ENCODE results near the gene PALD1. TPM values are rescaled to one million over a fixed set of nuclear protein-coding genes. Genes with fewer than 3 reads are reported as not detected.

The PALD1 gene
- total and polyA plus RNA-seq, 2 experiments from 2014 or later = 11.9 to 58.2 TPM

DNA sequence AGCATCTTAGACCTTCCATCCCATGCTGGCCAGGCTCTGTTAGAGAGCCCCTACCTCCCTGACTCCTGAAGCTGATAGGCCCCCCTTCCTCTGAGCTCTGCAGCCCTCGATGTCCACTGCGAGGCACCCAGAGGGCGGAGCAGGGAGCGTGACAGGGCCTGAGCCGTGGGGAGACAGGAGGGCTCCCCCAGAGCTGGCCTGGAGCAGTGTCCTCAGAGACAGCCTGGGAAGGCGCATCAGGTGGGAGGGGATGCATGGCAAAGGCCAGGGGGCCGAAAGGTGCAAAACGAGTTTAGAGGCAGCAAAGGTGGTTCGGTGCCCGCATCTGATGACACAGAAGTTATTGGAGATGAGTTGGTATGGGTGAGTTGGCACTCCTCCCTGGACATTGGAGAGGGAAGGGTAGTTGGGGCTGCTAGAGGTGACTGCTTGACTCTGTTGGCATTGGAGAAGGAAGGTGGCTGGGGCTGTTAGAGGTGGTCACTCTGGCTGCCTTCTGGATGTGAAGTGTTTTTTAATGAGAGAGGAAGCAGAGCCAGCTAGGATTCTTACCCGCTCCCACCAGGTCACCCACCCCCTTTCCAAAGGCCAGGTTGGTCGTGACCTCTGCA, 70.9 kb downstream of the PALD1 start:
- Mint-ChIP-seq H3K27me3 (ENCODE audit: insufficient read depth, low read depth, poor library complexity) (peaks cover 9% of the 10 kb centered on the region), H3K9me3 (no peaks in the 10 kb centered on the region), H3K27ac (no peak overlapping the region), H3K36me3 (ENCODE audit: low read depth) (peaks cover 26% of the 10 kb centered on the region), H3K4me1 (peaks cover 12% of the 10 kb centered on the region; the same call in 2 of the 3 replicates), H3K4me3 (no peak overlapping the region)
- H3K79me2 ChIP-seq (replicated peaks; ENCODE audit: insufficient read depth) = no peaks in the 10 kb centered on the region
- TF ChIP-seq, protein P1, sequence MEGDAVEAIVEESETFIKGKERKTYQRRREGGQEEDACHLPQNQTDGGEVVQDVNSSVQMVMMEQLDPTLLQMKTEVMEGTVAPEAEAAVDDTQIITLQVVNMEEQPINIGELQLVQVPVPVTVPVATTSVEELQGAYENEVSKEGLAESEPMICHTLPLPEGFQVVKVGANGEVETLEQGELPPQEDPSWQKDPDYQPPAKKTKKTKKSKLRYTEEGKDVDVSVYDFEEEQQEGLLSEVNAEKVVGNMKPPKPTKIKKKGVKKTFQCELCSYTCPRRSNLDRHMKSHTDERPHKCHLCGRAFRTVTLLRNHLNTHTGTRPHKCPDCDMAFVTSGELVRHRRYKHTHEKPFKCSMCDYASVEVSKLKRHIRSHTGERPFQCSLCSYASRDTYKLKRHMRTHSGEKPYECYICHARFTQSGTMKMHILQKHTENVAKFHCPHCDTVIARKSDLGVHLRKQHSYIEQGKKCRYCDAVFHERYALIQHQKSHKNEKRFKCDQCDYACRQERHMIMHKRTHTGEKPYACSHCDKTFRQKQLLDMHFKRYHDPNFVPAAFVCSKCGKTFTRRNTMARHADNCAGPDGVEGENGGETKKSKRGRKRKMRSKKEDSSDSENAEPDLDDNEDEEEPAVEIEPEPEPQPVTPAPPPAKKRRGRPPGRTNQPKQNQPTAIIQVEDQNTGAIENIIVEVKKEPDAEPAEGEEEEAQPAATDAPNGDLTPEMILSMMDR (conservative IDR thresholded peaks at IDR 0.05; ENCODE audit: low read depth in 2 of 2) = no peak
- ATAC-seq (peak; percentile 33), DNase-seq (ENCODE audit: low spot score) (no peak)
- no peaks in the 10 kb centered on the region for H3F3A ChIP-seq (replicated peaks; ENCODE audit: low read depth)
- H3K4me2 ChIP-seq = no peak overlapping the region
- no peaks in the 10 kb centered on the region; the same call in 1 of the 2 replicates for H3K4me1 ChIP-seq (ENCODE audit: insufficient read depth)
- H3K4me3 ChIP-seq = no peak overlapping the region
- 0 out of 2 replicates have a peak overlapping the region, but pooled peaks have one; percentile 19 for H3K27ac ChIP-seq (ENCODE audit: low read depth)
- H3K27me3 ChIP-seq (ENCODE audit: insufficient read depth) = no peaks in the 10 kb centered on the region
- no peaks in the 10 kb centered on the region for H3K9me2 ChIP-seq (ENCODE audit: insufficient read depth)
- no peak overlapping the region for H2AFZ ChIP-seq
- H4K20me1 ChIP-seq (replicated peaks; ENCODE audit: insufficient read depth) = no peaks in the 10 kb centered on the region
- H3K36me3 ChIP-seq (ENCODE audit: insufficient read depth) = no peaks in the 10 kb centered on the region

DNA sequence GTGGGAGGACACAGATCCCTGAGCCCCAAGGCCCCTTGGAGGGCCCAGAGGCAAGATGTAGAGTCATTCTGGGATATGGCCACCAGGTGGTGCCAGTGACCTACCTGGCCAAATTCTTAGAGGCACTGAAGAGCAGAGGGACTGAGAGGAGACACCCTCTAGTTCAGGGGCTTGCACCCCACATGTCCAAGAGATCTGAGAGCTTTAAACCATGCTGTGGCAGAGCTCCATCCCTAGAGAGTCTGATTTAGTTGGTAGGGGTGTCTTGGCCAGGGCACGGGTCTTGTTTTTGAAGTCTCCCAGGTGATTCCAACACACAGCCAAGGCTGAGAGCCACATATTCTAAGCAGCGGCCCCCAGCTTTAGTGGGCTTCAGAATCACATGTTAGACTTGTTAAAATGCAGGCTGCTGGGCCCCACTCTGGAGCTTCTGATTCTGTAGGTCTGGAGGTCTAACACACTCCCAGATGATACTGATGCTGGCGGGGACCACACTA, 71.4 kb downstream of the PALD1 start:
- H3K27me3 Mint-ChIP-seq (ENCODE audit: insufficient read depth, low read depth, poor library complexity) = peaks cover 9% of the 10 kb centered on the region
- Histone ChIP-seq H2AFZ (no peak overlapping the region), H4K20me1 (replicated peaks; ENCODE audit: insufficient read depth) (no peaks in the 10 kb centered on the region), H3K36me3 (ENCODE audit: insufficient read depth) (no peaks in the 10 kb centered on the region), H3K9me2 (ENCODE audit: insufficient read depth) (no peaks in the 10 kb centered on the region), H3K4me2 (no peak overlapping the region), H3K27me3 (ENCODE audit: insufficient read depth) (no peaks in the 10 kb centered on the region), H3F3A (replicated peaks; ENCODE audit: low read depth) (no peaks in the 10 kb centered on the region), H3K4me1 (ENCODE audit: insufficient read depth) (no peaks in the 10 kb centered on the region; the same call in 1 of the 2 replicates), H3K79me2 (replicated peaks; ENCODE audit: insufficient read depth) (no peaks in the 10 kb centered on the region), H3K4me3 (no peak overlapping the region), H3K27ac (ENCODE audit: low read depth) (no peak overlapping the region)
- ATAC-seq (peak; percentile 95), DNase-seq (ENCODE audit: low spot score) (peak; percentile 82)
- no peak for TF ChIP-seq STAT1 (IDR thresholded peaks at IDR 0.05; ENCODE audit: unreplicated experiment)
- TF ChIP-seq EZH2 (IDR thresholded peaks at IDR 0.05; ENCODE audit: low read depth, unreplicated experiment) = no peak
- TF ChIP-seq, protein P1 (conservative IDR thresholded peaks at IDR 0.05; ENCODE audit: low read depth in 2 of 2) = peak; percentile 84 to 93
- TF ChIP-seq JUNB (IDR thresholded peaks at IDR 0.05; ENCODE audit: unreplicated experiment) = no peak
- H3K4me3 Mint-ChIP-seq = no peak overlapping the region
- peaks cover 28% of the 10 kb centered on the region for H3K36me3 Mint-ChIP-seq (ENCODE audit: low read depth)
- H3K9me3 Mint-ChIP-seq = no peaks in the 10 kb centered on the region
- H3K27ac Mint-ChIP-seq = no peak overlapping the region
- H3K4me1 Mint-ChIP-seq = peaks cover 12% of the 10 kb centered on the region; the same call in 2 of the 3 replicates
